ENCODE results near the gene LTF.
"Not testable (repeated sequence)": the region's sequence is repeated elsewhere in the genome, so short reads cannot be mapped to it uniquely, and the experiment has no call there.

- not testable (repeated sequence) for TF ChIP-seq EP300 (IDR thresholded peaks at IDR 0.05; ENCODE audit: borderline replicate concordance in 1 of 2, control insufficient read depth in 1 of 2, low read depth in 2 of 2, low read length in 2 of 2); POLR2A (IDR thresholded peaks at IDR 0.05; ENCODE audit: low read depth, low read length); TAF1 (IDR thresholded peaks at IDR 0.05; ENCODE audit: borderline replicate concordance, low read depth, low read length); EZH2 (IDR thresholded peaks at IDR 0.05; ENCODE audit: borderline replicate concordance, control insufficient read depth, low read depth, low read length); SMC3 (IDR thresholded peaks at IDR 0.05; ENCODE audit: borderline replicate concordance, low read length); ZBED1 (IDR thresholded peaks at IDR 0.05; ENCODE audit: borderline replicate concordance); PBX3 (IDR thresholded peaks at IDR 0.05; ENCODE audit: insufficient replicate concordance, low read depth, low read length)
These were observed 73.2 kb downstream of the LTF start for GRCh38 chr3:46391526-46391925.

All from GM12878 (cell line).